GM12874 (cell line): ENCODE measurements around the gene FAM50A.

ENCODE experiments used
- CTCF ChIP-seq: IDR thresholded peaks from 2 replicates; pipeline ENCODE4 v1.5.1; 2011; ENCODE audit warnings: low read depth, mild to moderate bottlenecking, control low read depth, low read length, moderate library complexity; ENCODE audit not compliant: insufficient read depth

Gene FAM50A

GRCh38 chrX:154458116-154458953, 14.4 kb downstream of the FAM50A start, which contains the start of gene PLXNA3:
TSS of gene PLXNA3 (plus strand) at chrX:154458281. CDS start at chrX:154460184, 1,903 bp downstream.
- no peak for TF ChIP-seq CTCF

- no peak for TF ChIP-seq CTCF
Measured at GRCh38 chrX:154458954-154459778, 15.2 kb downstream of the FAM50A start.

GRCh38 chrX:154459832-154460231, 15.9 kb downstream of the FAM50A start:
- TF ChIP-seq CTCF: no peak

- no peak for TF ChIP-seq CTCF
Measured at GRCh38 chrX:154460326-154460725, 16.4 kb downstream of the FAM50A start.

GRCh38 chrX:154462396-154462795, 18.5 kb downstream of the FAM50A start:
- no peak for TF ChIP-seq CTCF

- TF ChIP-seq CTCF: no peak
Measured at GRCh38 chrX:154463611-154464220, 19.8 kb downstream of the FAM50A start.

- TF ChIP-seq CTCF: no peak
Measured at GRCh38 chrX:154464806-154465365, 20.9 kb downstream of the FAM50A start.
